Gastroesophageal sphincter (tissue), 3 donors: Measurements from ENCODE around the gene SEL1L2.

ENCODE experiments used
- POLR2A ChIP-seq, 2 donors: fragments of 450-650 bp; IDR thresholded peaks; one replicate each; pipeline ENCODE4 v1.6.1; 2017; ENCODE audit warnings: antibody characterized with exemption in 2 of 2, mild to moderate bottlenecking in 2 of 2, moderate library complexity in 1 of 2
- TF ChIP-seq, protein P1 (sequence below), 4 experiments: fragments of 200-600 bp in 2 of 4; fragments of 450-650 bp in 2 of 4; sonication (generic) in 1 of 4; IDR thresholded peaks; one replicate each; pipeline ENCODE4 v1.5.1; 2017 to 2019; ENCODE audit warnings: antibody characterized with exemption in 4 of 4, mild to moderate bottlenecking in 2 of 4, moderate library complexity in 2 of 4

DNA sequence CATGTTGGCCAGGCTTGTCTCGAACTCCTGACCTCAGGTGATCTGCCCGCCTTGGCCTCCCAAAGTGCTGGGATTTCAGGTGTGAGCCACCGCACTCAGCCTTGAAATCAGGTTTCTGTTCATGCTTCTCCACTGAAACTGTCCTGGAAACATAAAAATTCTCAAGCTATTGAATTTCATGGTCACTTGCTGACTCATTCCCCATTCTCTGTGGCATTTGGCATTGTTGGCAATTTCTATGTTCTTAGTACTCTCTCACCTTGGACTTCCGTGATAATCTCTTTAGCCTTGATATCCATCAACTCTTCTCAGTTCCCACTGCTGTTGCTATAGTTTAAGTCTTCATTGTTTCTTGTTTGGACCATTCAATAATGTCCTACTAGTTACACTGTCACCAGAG is 6.2 kb downstream of the SEL1L2 start:
- TF ChIP-seq, protein P1, sequence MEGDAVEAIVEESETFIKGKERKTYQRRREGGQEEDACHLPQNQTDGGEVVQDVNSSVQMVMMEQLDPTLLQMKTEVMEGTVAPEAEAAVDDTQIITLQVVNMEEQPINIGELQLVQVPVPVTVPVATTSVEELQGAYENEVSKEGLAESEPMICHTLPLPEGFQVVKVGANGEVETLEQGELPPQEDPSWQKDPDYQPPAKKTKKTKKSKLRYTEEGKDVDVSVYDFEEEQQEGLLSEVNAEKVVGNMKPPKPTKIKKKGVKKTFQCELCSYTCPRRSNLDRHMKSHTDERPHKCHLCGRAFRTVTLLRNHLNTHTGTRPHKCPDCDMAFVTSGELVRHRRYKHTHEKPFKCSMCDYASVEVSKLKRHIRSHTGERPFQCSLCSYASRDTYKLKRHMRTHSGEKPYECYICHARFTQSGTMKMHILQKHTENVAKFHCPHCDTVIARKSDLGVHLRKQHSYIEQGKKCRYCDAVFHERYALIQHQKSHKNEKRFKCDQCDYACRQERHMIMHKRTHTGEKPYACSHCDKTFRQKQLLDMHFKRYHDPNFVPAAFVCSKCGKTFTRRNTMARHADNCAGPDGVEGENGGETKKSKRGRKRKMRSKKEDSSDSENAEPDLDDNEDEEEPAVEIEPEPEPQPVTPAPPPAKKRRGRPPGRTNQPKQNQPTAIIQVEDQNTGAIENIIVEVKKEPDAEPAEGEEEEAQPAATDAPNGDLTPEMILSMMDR (IDR thresholded peaks at IDR 0.05), result no peak
- TF ChIP-seq POLR2A (IDR thresholded peaks at IDR 0.05), result no peak
